ENCODE results near the gene KIAA0040. TPM values are rescaled to one million over a fixed set of nuclear protein-coding genes. Genes with fewer than 3 reads are reported as not detected.

Gene KIAA0040
- total RNA-seq, 2 donors from 2014 or later = 20.2 to 93.1 TPM

- Histone ChIP-seq H3K9me3 (no peaks in the 10 kb centered on the region), H3K36me3 (no peaks in the 10 kb centered on the region), H3K4me1 (ENCODE audit: control insufficient read depth in 1 of 2, low read depth in 2 of 2) (peaks cover 5 to 20% of the 10 kb centered on the region in 2 donors), H3K27me3 (replicated peaks; ENCODE audit: insufficient read depth) (no peaks in the 10 kb centered on the region), H3K27ac (no peak overlapping the region), H3K4me3 (no peak overlapping the region)
- DNase-seq (ENCODE audit: low spot score) = no peak
- TF ChIP-seq CTCF (IDR thresholded peaks at IDR 0.05) = no peak
- ATAC-seq (ENCODE audit: insufficient number of reproducible peaks, low FRiP score, low read depth) = no peak
These were observed 64.1 kb downstream of the KIAA0040 start for GRCh38 chr1:175128523-175128922.

- ATAC-seq (ENCODE audit: insufficient number of reproducible peaks, low FRiP score, low read depth) (no peak), DNase-seq (ENCODE audit: low spot score) (no peak)
- Histone ChIP-seq H3K4me3 (no peak overlapping the region), H3K27ac (no peak overlapping the region), H3K27me3 (replicated peaks; ENCODE audit: insufficient read depth) (no peaks in the 10 kb centered on the region), H3K4me1 (ENCODE audit: control insufficient read depth in 1 of 2, low read depth in 2 of 2) (peaks cover 5 to 14% of the 10 kb centered on the region in 2 donors), H3K36me3 (no peaks in the 10 kb centered on the region), H3K9me3 (no peaks in the 10 kb centered on the region)
- TF ChIP-seq CTCF (IDR thresholded peaks at IDR 0.05) = no peak
These were observed 65.0 kb downstream of the KIAA0040 start for GRCh38 chr1:175127565-175127964.

- Histone ChIP-seq H3K4me3 (no peak overlapping the region), H3K27me3 (replicated peaks; ENCODE audit: insufficient read depth) (no peaks in the 10 kb centered on the region), H3K4me1 (ENCODE audit: control insufficient read depth in 1 of 2, low read depth in 2 of 2) (peaks cover 5 to 6% of the 10 kb centered on the region in 2 donors), H3K36me3 (no peaks in the 10 kb centered on the region), H3K27ac (no peak overlapping the region), H3K9me3 (no peaks in the 10 kb centered on the region)
- no peak for TF ChIP-seq CTCF (IDR thresholded peaks at IDR 0.05)
- ATAC-seq (ENCODE audit: insufficient number of reproducible peaks, low FRiP score, low read depth) (no peak), DNase-seq (ENCODE audit: low spot score) (no peak)
These were observed 66.2 kb downstream of the KIAA0040 start for GRCh38 chr1:175126347-175126746.

- Histone ChIP-seq H3K27ac (no peak overlapping the region), H3K4me1 (ENCODE audit: control insufficient read depth in 1 of 2, low read depth in 2 of 2) (peaks cover 5 to 6% of the 10 kb centered on the region in 2 donors), H3K9me3 (no peaks in the 10 kb centered on the region), H3K27me3 (replicated peaks; ENCODE audit: insufficient read depth) (no peaks in the 10 kb centered on the region), H3K36me3 (no peaks in the 10 kb centered on the region), H3K4me3 (no peak overlapping the region)
- DNase-seq (ENCODE audit: low spot score) = no peak
- ATAC-seq (ENCODE audit: insufficient number of reproducible peaks, low FRiP score, low read depth) = no peak
- no peak for TF ChIP-seq CTCF (IDR thresholded peaks at IDR 0.05)
These were observed 67.7 kb downstream of the KIAA0040 start for GRCh38 chr1:175124861-175125260.

GRCh38 chr1:175120511-175120910, 72.1 kb downstream of the KIAA0040 start:
- ATAC-seq (ENCODE audit: insufficient number of reproducible peaks, low FRiP score, low read depth) = no peak
- Histone ChIP-seq H3K27ac (no peak overlapping the region), H3K4me1 (ENCODE audit: control insufficient read depth in 1 of 2, low read depth in 2 of 2) (peaks cover 5 to 6% of the 10 kb centered on the region in 2 donors)

More at GRCh38 chr1:175120511-175120910, 72.1 kb downstream of the KIAA0040 start:
- Histone ChIP-seq H3K9me3 (no peaks in the 10 kb centered on the region), H3K4me3 (no peak overlapping the region), H3K27me3 (replicated peaks; ENCODE audit: insufficient read depth) (no peaks in the 10 kb centered on the region), H3K36me3 (no peaks in the 10 kb centered on the region)
- DNase-seq (ENCODE audit: low spot score) = no peak
- no peak for TF ChIP-seq CTCF (IDR thresholded peaks at IDR 0.05)
